22Rv1 (cell line): ENCODE measurements around the gene SPINT4.
"Not testable (repeated sequence)": the region's sequence is repeated elsewhere in the genome, so short reads cannot be mapped to it uniquely, and the experiment has no call there.

Experiments
- H3K27ac ChIP-seq: fragments of 450-650 bp; 2 replicates; pipeline ENCODE4 v1.5.1; 2017
- ZFX ChIP-seq: fragments of 450-650 bp; IDR thresholded peaks from 2 replicates; pipeline ENCODE4 v1.6.1; 2017; ENCODE audit warnings: antibody characterized with exemption, borderline replicate concordance
- TF ChIP-seq, protein P1 (sequence below): fragments of 450-650 bp; IDR thresholded peaks from 2 replicates; pipeline ENCODE4 v1.5.1; 2017; ENCODE audit warnings: mild to moderate bottlenecking

Gene SPINT4

DNA sequence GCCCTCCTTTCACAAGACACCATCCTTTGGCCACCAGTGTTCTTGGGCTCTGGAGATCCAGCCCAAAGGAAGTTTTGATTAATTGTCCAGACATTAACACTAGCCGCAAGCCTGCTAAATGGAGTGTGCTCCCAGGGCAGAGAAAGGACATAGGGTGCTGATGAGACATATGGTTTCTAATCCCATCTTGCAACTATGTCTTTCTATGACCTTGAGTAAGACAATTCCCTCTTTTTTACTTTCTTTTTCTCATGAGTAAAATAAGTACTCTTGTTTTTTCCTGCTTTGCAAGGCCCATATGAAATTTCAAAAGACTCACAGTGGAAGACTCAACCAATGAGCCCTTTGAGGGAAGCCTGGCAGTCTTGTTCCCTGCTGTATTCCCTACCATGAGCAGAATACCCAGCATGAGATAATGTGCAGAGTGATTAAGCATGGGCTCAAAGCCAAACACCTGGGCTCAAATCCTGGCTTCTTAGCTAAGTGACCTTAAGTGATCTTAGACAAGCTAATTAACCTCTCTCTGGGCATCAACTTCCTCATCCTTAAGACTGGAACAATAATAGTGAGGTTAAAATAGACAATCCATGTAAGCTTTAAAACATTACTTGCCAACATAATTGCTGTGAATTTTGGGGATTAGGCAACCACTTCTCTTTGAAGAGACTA lies 17.0 kb upstream of the SPINT4 start, which contains the start of gene WFDC10B:
TSS of gene WFDC10B (minus strand) at position 51 of the 669 bp plus-strand sequence. CDS start 19,027 bp downstream, outside the sequence.
- H3K27ac ChIP-seq = no peak within 1 kb of the TSS
- TF ChIP-seq, protein P1, sequence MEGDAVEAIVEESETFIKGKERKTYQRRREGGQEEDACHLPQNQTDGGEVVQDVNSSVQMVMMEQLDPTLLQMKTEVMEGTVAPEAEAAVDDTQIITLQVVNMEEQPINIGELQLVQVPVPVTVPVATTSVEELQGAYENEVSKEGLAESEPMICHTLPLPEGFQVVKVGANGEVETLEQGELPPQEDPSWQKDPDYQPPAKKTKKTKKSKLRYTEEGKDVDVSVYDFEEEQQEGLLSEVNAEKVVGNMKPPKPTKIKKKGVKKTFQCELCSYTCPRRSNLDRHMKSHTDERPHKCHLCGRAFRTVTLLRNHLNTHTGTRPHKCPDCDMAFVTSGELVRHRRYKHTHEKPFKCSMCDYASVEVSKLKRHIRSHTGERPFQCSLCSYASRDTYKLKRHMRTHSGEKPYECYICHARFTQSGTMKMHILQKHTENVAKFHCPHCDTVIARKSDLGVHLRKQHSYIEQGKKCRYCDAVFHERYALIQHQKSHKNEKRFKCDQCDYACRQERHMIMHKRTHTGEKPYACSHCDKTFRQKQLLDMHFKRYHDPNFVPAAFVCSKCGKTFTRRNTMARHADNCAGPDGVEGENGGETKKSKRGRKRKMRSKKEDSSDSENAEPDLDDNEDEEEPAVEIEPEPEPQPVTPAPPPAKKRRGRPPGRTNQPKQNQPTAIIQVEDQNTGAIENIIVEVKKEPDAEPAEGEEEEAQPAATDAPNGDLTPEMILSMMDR = no peak
- TF ChIP-seq ZFX = no peak

DNA sequence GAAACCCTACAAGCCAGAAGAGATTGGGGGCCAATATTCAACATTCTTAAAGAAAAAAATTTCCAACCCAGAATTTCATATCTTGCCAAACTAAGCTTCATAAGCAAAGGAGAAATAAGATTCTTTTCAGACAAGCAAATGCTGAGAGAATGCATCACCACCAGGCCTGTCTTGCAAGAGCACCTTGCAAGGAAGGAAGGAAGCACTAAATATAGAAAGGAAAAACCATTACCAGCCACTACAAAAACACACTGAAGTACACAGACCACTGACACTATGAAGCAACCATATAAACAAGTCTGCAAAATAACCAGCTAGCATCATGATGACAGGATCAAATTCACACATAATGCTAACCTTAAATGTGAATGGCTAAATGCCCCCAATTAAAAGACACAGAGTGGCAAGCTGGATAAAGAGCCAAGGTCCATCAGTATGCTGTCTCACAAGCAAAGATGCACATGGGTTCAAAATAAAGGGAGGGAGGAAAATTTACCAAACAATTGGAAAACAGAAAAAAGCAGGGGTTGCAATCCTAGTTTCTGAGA lies 5.9 kb upstream of the SPINT4 start:
- not testable (repeated sequence) for H3K27ac ChIP-seq

DNA sequence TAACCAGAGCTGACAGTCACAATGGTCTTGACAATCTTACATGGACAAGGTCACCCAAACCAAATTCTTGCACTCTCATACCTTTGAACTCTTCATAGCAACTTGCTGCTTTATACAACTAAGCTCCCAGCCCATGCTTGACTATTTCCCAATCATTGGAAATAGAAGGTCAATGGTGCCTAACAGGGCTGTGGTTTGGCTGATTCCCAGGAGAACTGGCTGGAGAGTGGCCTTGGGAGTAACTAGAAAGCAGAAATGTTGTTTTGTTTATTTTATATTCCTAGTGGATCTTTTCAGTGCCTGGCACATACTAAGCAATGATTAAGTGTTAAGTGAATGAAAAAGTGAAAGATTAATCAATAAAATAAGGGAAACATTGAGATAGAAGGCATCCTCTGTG lies 3.0 kb downstream of the SPINT4 start:
- TF ChIP-seq, protein P1 = no peak
- no peak for TF ChIP-seq ZFX

DNA sequence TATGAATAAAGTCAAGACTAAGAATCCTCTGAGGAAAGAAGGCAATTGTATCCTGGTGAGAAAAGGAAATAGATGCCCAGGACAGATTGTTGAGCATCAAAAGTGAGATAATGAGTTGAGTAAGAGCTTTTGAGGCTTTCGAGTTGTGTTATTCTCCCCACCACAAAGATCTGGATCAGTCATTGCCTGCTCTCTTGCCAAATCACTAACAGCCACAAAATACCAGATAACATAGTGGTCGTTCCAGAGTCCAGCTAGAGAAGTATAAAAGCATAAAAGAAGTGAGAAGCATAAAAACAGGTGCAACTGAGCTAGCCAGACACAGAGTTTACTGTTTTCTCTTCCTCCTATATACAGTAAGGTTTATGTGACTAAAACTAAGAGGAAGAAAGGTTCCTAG lies 4.9 kb downstream of the SPINT4 start:
- no peak overlapping the region for H3K27ac ChIP-seq
- no peak for TF ChIP-seq ZFX
- TF ChIP-seq, protein P1 = no peak

More for the DNA sequence above, 3.0 kb downstream of the SPINT4 start:
- H3K27ac ChIP-seq = no peak overlapping the region

DNA sequence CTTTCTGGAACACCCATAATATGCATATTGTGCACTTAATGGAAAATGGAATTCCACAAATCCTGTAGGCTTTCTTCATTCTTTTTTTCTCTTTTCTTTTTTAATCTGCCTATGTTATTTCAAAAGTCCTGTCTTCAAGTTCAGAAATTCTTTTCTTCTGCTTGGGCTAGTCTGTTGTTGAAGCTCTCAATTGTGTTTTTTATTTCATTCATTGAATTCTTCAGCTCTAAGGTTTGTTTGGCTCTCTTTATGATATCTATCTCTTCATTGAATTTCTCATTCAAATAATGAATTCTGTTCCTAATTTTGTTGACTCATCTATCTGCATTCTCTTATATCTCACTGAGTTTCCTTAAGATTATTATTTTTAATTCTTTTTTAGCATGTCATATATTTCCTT lies 10.1 kb downstream of the SPINT4 start:
- H3K27ac ChIP-seq = no peak overlapping the region
- TF ChIP-seq ZFX = no peak
- TF ChIP-seq, protein P1 = no peak

DNA sequence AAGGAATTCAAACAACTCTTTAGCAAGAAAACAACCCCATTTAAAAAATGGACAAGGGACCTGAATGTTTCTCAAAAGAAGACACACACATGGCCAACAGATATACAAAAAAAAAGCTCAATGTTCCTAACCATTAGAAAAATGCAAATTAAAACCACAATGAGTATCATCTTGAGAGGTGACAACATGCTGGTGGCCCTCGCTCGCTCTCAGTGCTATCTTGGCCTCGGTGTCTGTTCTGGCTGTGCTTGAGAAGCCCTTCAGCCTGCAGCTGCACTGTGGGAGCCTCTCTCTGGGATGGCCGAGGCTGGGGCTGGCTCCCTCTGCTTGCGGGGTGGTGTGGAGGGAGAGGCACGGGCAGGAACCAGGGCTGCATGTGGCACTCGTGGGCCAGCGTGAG lies 13.4 kb downstream of the SPINT4 start:
- no peak overlapping the region for H3K27ac ChIP-seq
- TF ChIP-seq ZFX = no peak
- TF ChIP-seq, protein P1 = no peak

DNA sequence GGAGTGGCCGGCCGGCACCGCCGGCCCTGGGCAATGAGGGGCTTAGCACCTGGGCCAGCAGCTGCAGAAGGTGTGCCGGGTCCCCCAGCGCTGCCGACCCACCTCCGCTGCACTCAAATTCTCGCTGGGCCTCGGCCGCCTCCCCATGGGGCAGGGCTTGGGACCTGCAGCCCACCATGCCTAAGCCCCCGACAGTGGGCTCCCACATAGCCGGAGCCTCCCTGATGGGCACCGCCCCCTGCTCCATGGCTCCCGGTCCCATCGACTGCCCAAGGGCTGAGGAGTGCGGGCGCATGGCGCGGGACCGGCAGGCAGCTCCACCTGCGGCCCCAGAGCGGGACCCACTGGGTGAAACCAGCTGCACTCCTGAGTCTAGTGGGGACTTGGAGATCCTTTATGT lies 13.8 kb downstream of the SPINT4 start:
- TF ChIP-seq, protein P1 = no peak
- TF ChIP-seq ZFX = no peak
- H3K27ac ChIP-seq = no peak overlapping the region

DNA sequence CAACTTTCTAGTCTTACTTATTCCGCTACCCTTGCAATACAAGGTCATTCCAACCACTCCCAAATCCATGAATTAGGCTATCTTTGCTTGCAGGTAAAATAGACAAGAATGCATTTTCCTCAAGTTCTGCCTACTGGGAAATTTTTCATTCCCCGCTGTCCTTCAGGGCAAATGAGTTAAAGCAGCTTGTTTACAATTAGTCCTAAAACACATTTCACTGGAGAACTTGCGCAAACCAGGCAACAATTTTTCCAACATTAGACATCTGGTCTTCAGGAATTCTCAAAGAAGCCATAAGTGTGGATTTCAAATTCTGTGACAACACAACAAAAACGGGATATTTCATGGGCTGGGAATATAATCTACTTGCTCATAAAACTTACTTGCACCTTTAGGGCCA lies 20.4 kb downstream of the SPINT4 start:
- no peak for TF ChIP-seq ZFX
- TF ChIP-seq, protein P1 = no peak
- no peak overlapping the region for H3K27ac ChIP-seq
